Gastrocnemius medialis (tissue), 4 donors: ENCODE results near the gene KLHDC8B.

Source experiments
- CTCF ChIP-seq, 5 experiments: fragments of 450-650 bp in 3 of 5; fragments of 200-600 bp in 2 of 5; sonication (generic) in 2 of 5; IDR thresholded peaks in 4 of 5; conservative IDR thresholded peaks in 1 of 5; 1 replicate in 4 of 5; 2 replicates in 1 of 5; pipeline ENCODE4 v1.5.1; 2016 to 2019; ENCODE audit warnings: antibody characterized with exemption in 5 of 5, mild to moderate bottlenecking in 3 of 5, moderate library complexity in 3 of 5
- POLR2A ChIP-seq, 2 donors: fragments of 450-650 bp; IDR thresholded peaks; one replicate each; pipeline ENCODE4 v1.6.1; 2017; ENCODE audit warnings: antibody characterized with exemption in 2 of 2, mild to moderate bottlenecking in 2 of 2, moderate library complexity in 2 of 2

GRCh38 chr3:49191741-49192140, 20.3 kb downstream of the KLHDC8B start:
- TF ChIP-seq CTCF (IDR thresholded peaks at IDR 0.05 in 4 of 5, conservative IDR thresholded peaks at IDR 0.05 in 1 of 5) (no peak), POLR2A (IDR thresholded peaks at IDR 0.05) (no peak)
